GM12878 (cell line): Measurements from ENCODE around the gene SFR1. TPM values are rescaled to one million over a fixed set of nuclear protein-coding genes. Genes with fewer than 3 reads are reported as not detected.

ENCODE experiments used
- ATAC-seq: fragments of 200-7000 bp; cut with Tn5 transposase; 3 replicates; pipeline ENCODE4 v1.9.1; 2020; ENCODE audit warnings: mild to moderate bottlenecking, moderate library complexity
- BruUV-seq: library from RNA; stranded (reverse); fragments of 400-500 nt; replicated peaks from 2 replicates; lab custom pipeline; 2021; lab: Mats Ljungman, UMichigan
- CTCF ChIA-PET: fragments of 300-600 bp; sonication (Branson Sonifier 250); formaldehyde crosslinking; extraction: SDS; loops from one replicate; lab custom pipeline; 2021; ENCODE audit warnings: inconsistent platforms; lab: Yijun Ruan, JAX
- POLR2A ChIA-PET: fragments of 350-600 bp; formaldehyde crosslinking; extraction: SDS; loops from one replicate; lab custom pipeline; 2021; ENCODE audit warnings: inconsistent platforms; lab: Charles Lee
- RAD21 ChIA-PET: fragments of 300-600 bp; sonication (Branson Sonifier 250); formaldehyde crosslinking; loops from one replicate; lab custom pipeline; 2023; ENCODE audit warnings: antibody characterized with exemption; ENCODE audit not compliant: unreplicated experiment; lab: Charles Lee
- SMC1A ChIA-PET: fragments of 300-600 bp; sonication (Branson Sonifier 250); formaldehyde crosslinking; loops from one replicate; lab custom pipeline; 2023; ENCODE audit not compliant: unreplicated experiment, uncharacterized antibody; lab: Charles Lee
- DNase-seq: peaks from one replicate; pipeline ENCODE4 v3.0.0-alpha.2; 2011; ENCODE audit warnings: low read depth, low spot score
- FAIRE-seq: peaks from 3 replicates; lab custom pipeline; 2011; peaks lifted over from hg19 to GRCh38; lab: Jason Lieb, UNC
- H2AFZ ChIP-seq: 2 replicates; pipeline ENCODE4 v1.6.0; 2011; ENCODE audit warnings: low read depth, low read length, control low read depth; ENCODE audit not compliant: control insufficient read depth
- H3K27ac ChIP-seq: 2 replicates; pipeline ENCODE4 v1.5.1; 2011; ENCODE audit warnings: control low read depth; ENCODE audit not compliant: control insufficient read depth, insufficient read depth
- H3K27me3 ChIP-seq, 2 experiments: replicated peaks in 1 of 2; 2 replicates each; pipeline versions ENCODE4 v1.6.0 to v1.6.1; 2011; ENCODE audit warnings: low read length in 1 of 2; ENCODE audit not compliant: control insufficient read depth in 2 of 2, insufficient read depth in 2 of 2
- H3K36me3 ChIP-seq, 2 experiments: 2 replicates each; pipeline ENCODE4 v1.5.1; 2011; ENCODE audit warnings: low read length in 1 of 2; ENCODE audit not compliant: control insufficient read depth in 2 of 2, insufficient read depth in 2 of 2
- H3K4me1 ChIP-seq: 2 replicates; pipeline ENCODE4 v1.6.1; 2011; ENCODE audit warnings: mild to moderate bottlenecking, low read length, moderate library complexity, mixed read lengths; ENCODE audit not compliant: control insufficient read depth, insufficient read depth
- H3K4me2 ChIP-seq: 2 replicates; pipeline ENCODE4 v1.6.0; 2011; ENCODE audit warnings: control low read depth; ENCODE audit not compliant: control insufficient read depth, insufficient read depth
- H3K4me3 ChIP-seq: fragments of 200-600 bp; sonication (generic); 2 replicates; pipeline ENCODE4 v1.5.1; 2016
- H3K79me2 ChIP-seq: 2 replicates; pipeline ENCODE4 v1.6.0; 2011; ENCODE audit warnings: low read length; ENCODE audit not compliant: control insufficient read depth, insufficient read depth
- H3K9ac ChIP-seq: 2 replicates; pipeline ENCODE4 v1.8.0; 2011; ENCODE audit warnings: low read length, control low read depth, mixed read lengths; ENCODE audit not compliant: control insufficient read depth, insufficient read depth
- H3K9me3 ChIP-seq: replicated peaks from 3 replicates; pipeline ENCODE4 v1.5.1; 2011; ENCODE audit warnings: mild to moderate bottlenecking, low read length; ENCODE audit not compliant: control insufficient read depth, insufficient read depth
- H4K20me1 ChIP-seq: 2 replicates; pipeline ENCODE4 v1.6.0; 2011; ENCODE audit not compliant: control insufficient read depth, insufficient read depth
- LARP7 ChIP-seq: fragments of 450-650 bp; IDR thresholded peaks from 2 replicates; pipeline ENCODE4 v1.6.1; 2017; ENCODE audit warnings: mild to moderate bottlenecking
- NR2F1 ChIP-seq: fragments of 450-650 bp; conservative IDR thresholded peaks from 2 replicates; pipeline ENCODE4 v1.6.1; 2017; ENCODE audit warnings: mild to moderate bottlenecking
- POU2F2 ChIP-seq: IDR thresholded peaks from 3 replicates; pipeline ENCODE4 v1.6.1; 2011; ENCODE audit warnings: low read depth, mild to moderate bottlenecking, low read length, borderline replicate concordance
- RBBP5 ChIP-seq: fragments of 200-600 bp; sonication (generic); conservative IDR thresholded peaks from 2 replicates; pipeline ENCODE4 v1.6.1; 2016
- SIX5 ChIP-seq: IDR thresholded peaks from 2 replicates; pipeline ENCODE4 v1.6.1; 2011; ENCODE audit warnings: mild to moderate bottlenecking, low read depth, low read length, moderate library complexity; ENCODE audit not compliant: severe bottlenecking
- SREBF1 ChIP-seq: IDR thresholded peaks from 2 replicates; pipeline ENCODE4 v1.6.1; 2012; ENCODE audit warnings: mild to moderate bottlenecking, low read length
- TCF7 ChIP-seq: IDR thresholded peaks from 2 replicates; pipeline ENCODE4 v1.6.1; 2014; ENCODE audit warnings: antibody characterized with exemption, borderline replicate concordance
- WGBS: methylation state at CpG from one replicate; pipeline ENCODE4 v1.1.6; 2016; ENCODE audit warnings: low lambda C conversion rate; ENCODE audit not compliant: insufficient replicate concordance, insufficient coverage; ENCODE audit errors: missing lambda C conversion rate; 5-methylcytosine and 5-hydroxymethylcytosine counted together
- in situ Hi-C: fragments of 300-500 bp; cut with MboI; formaldehyde crosslinking; loops from 9 replicates; pipeline ENCODE4 v1.14.3; 2018; ENCODE audit warnings: mixed read lengths
- intact Hi-C: fragments of 100-400 bp; cut with micrococcal nuclease; formaldehyde crosslinking; loops from one replicate; pipeline ENCODE4 v1.14.2; 2022; ENCODE audit not compliant: unreplicated experiment
- polyA plus RNA-seq, 11 experiments: library from polyadenylated mRNA; depleted of rRNA in 4 of 11; unstranded in 6 of 11; stranded (reverse) in 5 of 11; fragments of >200 nt; fragmentation: Nextera tagmentation in 4 of 11; fragmentation: Illumina TruSeq in 1 of 11; extraction: Ambion mirVana in 4 of 11; extraction: Trizol in 1 of 11; gene quantifications; 1 replicate in 1 of 11; 2 replicates in 10 of 11; pipeline versions ENCODE4 v1.2.1 to v1.2.3, GENCODE V29; 2011 to 2016; ENCODE audit warnings: inconsistent platforms in 2 of 11, missing spikeins in 2 of 11, low read depth in 1 of 11
- total RNA-seq, 4 experiments: library from RNA; depleted of rRNA in 3 of 4; stranded (reverse); fragments of >200 nt in 3 of 4; fragmentation: Illumina TruSeq in 1 of 4; extraction: Trizol in 1 of 4; gene quantifications; 2 replicates each; pipeline versions ENCODE4 v1.2.1 to v1.2.3, GENCODE V29; 2013 to 2021
- TF ChIP-seq, protein P1 (sequence below): IDR thresholded peaks from 2 replicates; pipeline ENCODE4 v1.6.1; 2012; ENCODE audit warnings: low read depth, low read length, improper control_type of control experiment
- TF ChIP-seq, protein P2 (sequence below): fragments of 450-650 bp; IDR thresholded peaks from 2 replicates; pipeline ENCODE4 v1.6.1; 2016; ENCODE audit warnings: mild to moderate bottlenecking
- TF ChIP-seq, protein P3 (sequence below): fragments of 150-350 bp; IDR thresholded peaks from 2 replicates; pipeline ENCODE4 v1.6.1; 2016; ENCODE audit warnings: low read depth, low read length

The SFR1 gene
- total and polyA plus RNA-seq, 10 of the 15 experiments (the other 5 are each of a cell fraction or from before 2014, with no cell fraction given), result 6.9 to 31.5 (median 14.9) TPM

DNA sequence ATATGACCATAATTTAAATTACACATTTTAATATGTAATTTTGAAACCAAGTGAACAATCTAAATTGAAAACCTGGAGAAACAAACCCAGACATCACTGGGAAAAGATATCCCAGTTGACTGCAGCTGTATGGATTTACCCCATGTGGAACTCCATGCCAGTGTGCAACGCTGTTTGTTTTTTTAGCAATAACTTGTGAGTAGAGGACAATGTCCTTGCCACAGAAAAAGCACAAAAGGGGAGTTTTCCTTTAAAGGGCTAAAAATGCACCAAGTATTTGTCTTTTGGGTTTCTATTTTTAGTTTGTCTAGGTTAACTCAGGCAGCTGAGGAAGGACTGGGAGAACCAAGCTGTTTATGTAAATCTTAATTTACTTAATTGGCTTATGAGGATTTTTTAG lies 21.2 kb upstream of the SFR1 start:
- no TSS peak for BruUV-seq
- ChIA-PET SMC1A (interaction anchor here (1.0 to 2.2 kb wide), 6 partner anchors 9 to 147 kb away, joined by 3 to 10 read pairs (median 3); no protein-coding TSS in a partner anchor), RAD21 (no interaction called here), POLR2A (interaction anchor here (0.5 to 1.0 kb wide), 2 partner anchors 17 to 21 kb away, joined by 3 read pairs; partner anchors contain the start of gene SFR1), CTCF (interaction anchor here (0.7 to 1.7 kb wide), 6 partner anchors 14 to 381 kb away, joined by 3 to 7 read pairs (median 4); partner anchors contain the start of gene SFR1)
- TF ChIP-seq, protein P1, sequence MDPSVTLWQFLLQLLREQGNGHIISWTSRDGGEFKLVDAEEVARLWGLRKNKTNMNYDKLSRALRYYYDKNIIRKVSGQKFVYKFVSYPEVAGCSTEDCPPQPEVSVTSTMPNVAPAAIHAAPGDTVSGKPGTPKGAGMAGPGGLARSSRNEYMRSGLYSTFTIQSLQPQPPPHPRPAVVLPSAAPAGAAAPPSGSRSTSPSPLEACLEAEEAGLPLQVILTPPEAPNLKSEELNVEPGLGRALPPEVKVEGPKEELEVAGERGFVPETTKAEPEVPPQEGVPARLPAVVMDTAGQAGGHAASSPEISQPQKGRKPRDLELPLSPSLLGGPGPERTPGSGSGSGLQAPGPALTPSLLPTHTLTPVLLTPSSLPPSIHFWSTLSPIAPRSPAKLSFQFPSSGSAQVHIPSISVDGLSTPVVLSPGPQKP, result no peak
- TF ChIP-seq TCF7 (no peak), NR2F1 (no peak), SREBF1 (no peak), RBBP5 (no peak)
- 0% methylated on average over 1 of the region's 1 CpG for WGBS
- intact Hi-C loops, result no loop called here
- in situ Hi-C loops, result no loop called here
- H2AFZ ChIP-seq, result no peak overlapping the region
- H4K20me1 ChIP-seq, result no peaks in the 10 kb centered on the region
- H3K4me3 ChIP-seq, result no peak overlapping the region
- no peaks in the 10 kb centered on the region for H3K27me3 ChIP-seq
- no peaks in the 10 kb centered on the region for H3K4me1 ChIP-seq
- H3K36me3 ChIP-seq, result no peaks in the 10 kb centered on the region
- no peaks in the 10 kb centered on the region; the same call in 1 of the 3 replicates for H3K9me3 ChIP-seq
- no peak overlapping the region for H3K9ac ChIP-seq
- no peak for FAIRE-seq
- H3K79me2 ChIP-seq, result no peaks in the 10 kb centered on the region
- DNase-seq, result no peak
- no peak overlapping the region for H3K4me2 ChIP-seq
- no peak overlapping the region for H3K27ac ChIP-seq
- ATAC-seq, result no peak

DNA sequence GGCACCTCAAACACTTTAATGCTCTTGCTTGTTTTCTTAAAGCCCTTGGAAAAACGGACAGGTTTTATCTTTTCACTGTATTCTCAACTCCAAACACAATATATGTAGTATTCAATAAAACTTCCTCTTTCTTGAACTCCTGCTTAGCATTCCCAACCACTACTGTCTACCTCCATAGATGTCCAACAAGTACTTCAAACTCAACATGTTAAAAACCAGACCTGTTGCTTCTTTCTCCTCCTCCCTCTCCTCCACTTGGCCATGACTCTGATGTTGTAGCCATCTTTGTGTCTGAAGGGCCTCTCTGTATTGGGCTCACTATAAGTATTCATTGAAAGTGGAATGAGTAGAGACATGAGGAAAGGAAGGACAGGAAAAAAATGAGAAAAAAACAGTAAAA lies 20.1 kb upstream of the SFR1 start:
- Histone ChIP-seq H3K27me3 (no peaks in the 10 kb centered on the region), H4K20me1 (no peaks in the 10 kb centered on the region), H3K27ac (no peak overlapping the region), H3K9me3 (no peaks in the 10 kb centered on the region; the same call in 1 of the 3 replicates), H3K9ac (no peak overlapping the region), H3K36me3 (no peaks in the 10 kb centered on the region), H3K79me2 (no peaks in the 10 kb centered on the region), H3K4me3 (no peak overlapping the region), H3K4me1 (no peaks in the 10 kb centered on the region), H3K4me2 (no peak overlapping the region), H2AFZ (no peak overlapping the region)
- BruUV-seq, result no TSS peak
- ChIA-PET CTCF (interaction anchor here (1.6 to 2.3 kb wide), 2 partner anchors 17 to 19 kb away, joined by 4 to 6 read pairs; no protein-coding TSS in a partner anchor), POLR2A (no interaction called here), RAD21 (no interaction called here), SMC1A (interaction anchor here (1.2 kb wide), 1 partner anchor 111 kb away, joined by 3 read pairs; no protein-coding TSS in a partner anchor)
- 4% methylated on average over 1 of the region's 1 CpG for WGBS
- in situ Hi-C loops, result no loop called here
- ATAC-seq, result no peak
- FAIRE-seq, result no peak
- DNase-seq, result no peak
- intact Hi-C loops, result no loop called here
- TF ChIP-seq, protein P2, sequence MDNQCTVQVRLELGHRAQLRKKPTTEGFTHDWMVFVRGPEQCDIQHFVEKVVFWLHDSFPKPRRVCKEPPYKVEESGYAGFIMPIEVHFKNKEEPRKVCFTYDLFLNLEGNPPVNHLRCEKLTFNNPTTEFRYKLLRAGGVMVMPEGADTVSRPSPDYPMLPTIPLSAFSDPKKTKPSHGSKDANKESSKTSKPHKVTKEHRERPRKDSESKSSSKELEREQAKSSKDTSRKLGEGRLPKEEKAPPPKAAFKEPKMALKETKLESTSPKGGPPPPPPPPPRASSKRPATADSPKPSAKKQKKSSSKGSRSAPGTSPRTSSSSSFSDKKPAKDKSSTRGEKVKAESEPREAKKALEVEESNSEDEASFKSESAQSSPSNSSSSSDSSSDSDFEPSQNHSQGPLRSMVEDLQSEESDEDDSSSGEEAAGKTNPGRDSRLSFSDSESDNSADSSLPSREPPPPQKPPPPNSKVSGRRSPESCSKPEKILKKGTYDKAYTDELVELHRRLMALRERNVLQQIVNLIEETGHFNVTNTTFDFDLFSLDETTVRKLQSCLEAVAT, result no peak
- TF ChIP-seq SIX5, result no peak
- TF ChIP-seq LARP7, result no peak
- no peak for TF ChIP-seq POU2F2
- TF ChIP-seq, protein P3, sequence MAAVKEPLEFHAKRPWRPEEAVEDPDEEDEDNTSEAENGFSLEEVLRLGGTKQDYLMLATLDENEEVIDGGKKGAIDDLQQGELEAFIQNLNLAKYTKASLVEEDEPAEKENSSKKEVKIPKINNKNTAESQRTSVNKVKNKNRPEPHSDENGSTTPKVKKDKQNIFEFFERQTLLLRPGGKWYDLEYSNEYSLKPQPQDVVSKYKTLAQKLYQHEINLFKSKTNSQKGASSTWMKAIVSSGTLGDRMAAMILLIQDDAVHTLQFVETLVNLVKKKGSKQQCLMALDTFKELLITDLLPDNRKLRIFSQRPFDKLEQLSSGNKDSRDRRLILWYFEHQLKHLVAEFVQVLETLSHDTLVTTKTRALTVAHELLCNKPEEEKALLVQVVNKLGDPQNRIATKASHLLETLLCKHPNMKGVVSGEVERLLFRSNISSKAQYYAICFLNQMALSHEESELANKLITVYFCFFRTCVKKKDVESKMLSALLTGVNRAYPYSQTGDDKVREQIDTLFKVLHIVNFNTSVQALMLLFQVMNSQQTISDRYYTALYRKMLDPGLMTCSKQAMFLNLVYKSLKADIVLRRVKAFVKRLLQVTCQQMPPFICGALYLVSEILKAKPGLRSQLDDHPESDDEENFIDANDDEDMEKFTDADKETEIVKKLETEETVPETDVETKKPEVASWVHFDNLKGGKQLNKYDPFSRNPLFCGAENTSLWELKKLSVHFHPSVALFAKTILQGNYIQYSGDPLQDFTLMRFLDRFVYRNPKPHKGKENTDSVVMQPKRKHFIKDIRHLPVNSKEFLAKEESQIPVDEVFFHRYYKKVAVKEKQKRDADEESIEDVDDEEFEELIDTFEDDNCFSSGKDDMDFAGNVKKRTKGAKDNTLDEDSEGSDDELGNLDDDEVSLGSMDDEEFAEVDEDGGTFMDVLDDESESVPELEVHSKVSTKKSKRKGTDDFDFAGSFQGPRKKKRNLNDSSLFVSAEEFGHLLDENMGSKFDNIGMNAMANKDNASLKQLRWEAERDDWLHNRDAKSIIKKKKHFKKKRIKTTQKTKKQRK, result no peak
